ENCODE measurements around the gene RFX8. TPM values are rescaled to one million over a fixed set of nuclear protein-coding genes. Genes with fewer than 3 reads are reported as not detected.

Gene RFX8
- total and polyA plus RNA-seq, 9 of the 15 experiments (the other 6 are each of a cell fraction or from before 2014, with no cell fraction given): not detected

- TF ChIP-seq HDAC1 (IDR thresholded peaks at IDR 0.05): no peak
These were observed 4.9 kb upstream of the RFX8 start (continued) for GRCh38 chr2:101479810-101480209.

DNA sequence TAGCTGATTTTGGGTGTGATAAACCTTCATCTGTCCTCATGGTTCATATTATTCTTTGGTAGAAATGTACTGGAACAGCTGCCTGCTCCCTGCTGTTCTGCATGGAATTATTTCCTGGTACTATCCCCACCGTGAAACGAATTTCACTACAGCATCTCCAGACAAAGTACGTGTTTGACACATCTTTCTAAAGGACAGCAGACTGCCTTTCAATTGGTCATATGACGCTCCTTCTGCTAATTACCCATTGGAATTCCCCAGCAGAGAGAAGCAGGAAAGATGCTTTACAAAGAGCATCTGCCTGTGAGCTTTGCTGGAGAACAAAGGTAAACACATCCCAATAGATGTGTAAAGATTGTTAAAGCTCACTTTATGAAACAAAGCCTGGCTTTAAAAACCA, 4.4 kb upstream of the RFX8 start:
- Histone ChIP-seq H4K20me1 (replicated peaks; ENCODE audit: control insufficient read depth, insufficient read depth, low read length) (no peaks in the 10 kb centered on the region), H3K4me3 (no peak overlapping the region), H3K27ac (ENCODE audit: extremely low read depth, low read depth, low read length) (no peak overlapping the region), H3K36me3 (ENCODE audit: control insufficient read depth, insufficient read depth, low read length) (no peaks in the 10 kb centered on the region), H3K79me2 (ENCODE audit: control insufficient read depth, insufficient read depth, low read length) (no peaks in the 10 kb centered on the region), H3K9me1 (ENCODE audit: control insufficient read depth, insufficient read depth, low read length) (no peaks in the 10 kb centered on the region), H3K27me3 (ENCODE audit: control insufficient read depth in 2 of 2, insufficient read depth in 2 of 2, low read length in 2 of 2) (peaks cover 21 to 61% of the 10 kb centered on the region in 2 experiments; a peak in 4 of 5 replicates), H2AFZ (ENCODE audit: low read depth, low read length) (no peak overlapping the region), H3K9me3 (replicated peaks; ENCODE audit: control insufficient read depth, insufficient read depth, low read depth, low read length) (no peaks in the 10 kb centered on the region), H3K9ac (ENCODE audit: insufficient read depth in 1 of 2, low read depth in 2 of 2, low read length in 2 of 2) (no peak overlapping the region), H3K4me1 (replicated peaks in 1 of 2; ENCODE audit: control insufficient read depth in 2 of 2, insufficient read depth in 2 of 2, low read length in 2 of 2) (peaks cover 0 to 2% of the 10 kb centered on the region in 2 experiments; a peak in 2 of 5 replicates), H3K4me2 (ENCODE audit: insufficient read depth, low read length) (no peak overlapping the region)
- ChIA-PET POLR2A (no interaction called here), CTCF (ENCODE audit: low intra/inter-chr PET ratio) (no interaction called here)
- BruUV-seq (replicated peaks): no TSS peak
- intact Hi-C loops (cut with micrococcal nuclease) (no loop called here), in situ Hi-C loops (cut with MboI) (no loop called here)
- TF ChIP-seq, protein P1, sequence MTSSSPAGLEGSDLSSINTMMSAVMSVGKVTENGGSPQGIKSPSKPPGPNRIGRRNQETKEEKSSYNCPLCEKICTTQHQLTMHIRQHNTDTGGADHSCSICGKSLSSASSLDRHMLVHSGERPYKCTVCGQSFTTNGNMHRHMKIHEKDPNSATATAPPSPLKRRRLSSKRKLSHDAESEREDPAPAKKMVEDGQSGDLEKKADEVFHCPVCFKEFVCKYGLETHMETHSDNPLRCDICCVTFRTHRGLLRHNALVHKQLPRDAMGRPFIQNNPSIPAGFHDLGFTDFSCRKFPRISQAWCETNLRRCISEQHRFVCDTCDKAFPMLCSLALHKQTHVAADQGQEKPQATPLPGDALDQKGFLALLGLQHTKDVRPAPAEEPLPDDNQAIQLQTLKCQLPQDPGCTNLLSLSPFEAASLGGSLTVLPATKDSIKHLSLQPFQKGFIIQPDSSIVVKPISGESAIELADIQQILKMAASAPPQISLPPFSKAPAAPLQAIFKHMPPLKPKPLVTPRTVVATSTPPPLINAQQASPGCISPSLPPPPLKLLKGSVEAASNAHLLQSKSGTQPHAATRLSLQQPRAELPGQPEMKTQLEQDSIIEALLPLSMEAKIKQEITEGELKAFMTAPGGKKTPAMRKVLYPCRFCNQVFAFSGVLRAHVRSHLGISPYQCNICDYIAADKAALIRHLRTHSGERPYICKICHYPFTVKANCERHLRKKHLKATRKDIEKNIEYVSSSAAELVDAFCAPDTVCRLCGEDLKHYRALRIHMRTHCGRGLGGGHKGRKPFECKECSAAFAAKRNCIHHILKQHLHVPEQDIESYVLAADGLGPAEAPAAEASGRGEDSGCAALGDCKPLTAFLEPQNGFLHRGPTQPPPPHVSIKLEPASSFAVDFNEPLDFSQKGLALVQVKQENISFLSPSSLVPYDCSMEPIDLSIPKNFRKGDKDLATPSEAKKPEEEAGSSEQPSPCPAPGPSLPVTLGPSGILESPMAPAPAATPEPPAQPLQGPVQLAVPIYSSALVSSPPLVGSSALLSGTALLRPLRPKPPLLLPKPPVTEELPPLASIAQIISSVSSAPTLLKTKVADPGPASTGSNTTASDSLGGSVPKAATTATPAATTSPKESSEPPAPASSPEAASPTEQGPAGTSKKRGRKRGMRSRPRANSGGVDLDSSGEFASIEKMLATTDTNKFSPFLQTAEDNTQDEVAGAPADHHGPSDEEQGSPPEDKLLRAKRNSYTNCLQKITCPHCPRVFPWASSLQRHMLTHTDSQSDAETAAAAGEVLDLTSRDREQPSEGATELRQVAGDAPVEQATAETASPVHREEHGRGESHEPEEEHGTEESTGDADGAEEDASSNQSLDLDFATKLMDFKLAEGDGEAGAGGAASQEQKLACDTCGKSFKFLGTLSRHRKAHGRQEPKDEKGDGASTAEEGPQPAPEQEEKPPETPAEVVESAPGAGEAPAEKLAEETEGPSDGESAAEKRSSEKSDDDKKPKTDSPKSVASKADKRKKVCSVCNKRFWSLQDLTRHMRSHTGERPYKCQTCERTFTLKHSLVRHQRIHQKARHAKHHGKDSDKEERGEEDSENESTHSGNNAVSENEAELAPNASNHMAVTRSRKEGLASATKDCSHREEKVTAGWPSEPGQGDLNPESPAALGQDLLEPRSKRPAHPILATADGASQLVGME (CRISPR knock-in tag; IDR thresholded peaks at IDR 0.05): no peak
- no peak for TF ChIP-seq ZBTB5 (IDR thresholded peaks at IDR 0.05)
- no peak for TF ChIP-seq CCNT2 (IDR thresholded peaks at IDR 0.05; ENCODE audit: borderline replicate concordance, extremely low read depth, insufficient read length, low read depth, low read length)
- no peak for TF ChIP-seq KDM1A (IDR thresholded peaks at IDR 0.05)
- TF ChIP-seq E4F1 (CRISPR knock-in tag; IDR thresholded peaks at IDR 0.05; ENCODE audit: borderline replicate concordance): no peak
- TF ChIP-seq CEBPB (tag; IDR thresholded peaks at IDR 0.05): no peak
- TF ChIP-seq KHSRP (IDR thresholded peaks at IDR 0.05): no peak
- DNase-seq (ENCODE audit: extremely low read depth in 1 of 4, low spot score in 3 of 4) (no peak), FAIRE-seq (no peak), ATAC-seq (no peak)
- WGBS (ENCODE audit: insufficient coverage, low coverage, missing lambda C conversion rate): 0% methylated on average over 4 of the region's 4 CpGs

All from K562 (cell line).